HG03064 (cell line): ENCODE data around the gene CCDC126.

Experiments
- ATAC-seq: cut with Tn5 transposase; IDR thresholded peaks from one replicate; pipeline ENCODE4 v1.9.1; 2021; ENCODE audit warnings: low read depth; ENCODE audit not compliant: unreplicated experiment

Gene CCDC126

DNA sequence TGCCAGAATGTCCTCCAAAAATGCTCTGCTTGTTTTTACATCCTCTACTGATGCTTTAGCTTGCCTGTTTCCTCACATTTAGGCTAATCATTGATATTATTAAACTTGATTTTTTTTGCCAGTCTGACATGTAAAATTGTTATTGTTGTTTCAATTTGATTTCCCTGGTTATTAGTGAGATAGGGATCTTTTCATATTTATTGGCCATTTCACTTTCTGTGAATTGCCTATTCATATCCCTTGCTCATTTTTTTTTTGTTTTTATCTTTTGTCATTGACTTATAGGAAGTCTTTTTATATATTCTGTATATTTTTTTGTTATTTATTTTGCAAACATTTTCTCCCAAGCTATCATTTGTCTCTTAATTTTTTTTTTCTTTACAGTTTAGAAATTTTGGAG, 96.0 kb downstream of the CCDC126 start:
- no peak for ATAC-seq
